ENCODE measurements around the gene ZBTB38. TPM values are rescaled to one million over a fixed set of nuclear protein-coding genes. Genes with fewer than 3 reads are reported as not detected.

Gene ZBTB38
- total RNA-seq, 1 donor from 2014 or later = 117 TPM

GRCh38 chr3:141412087-141412935, 44.0 kb downstream of the ZBTB38 start:
- no peak for DNase-seq (ENCODE audit: low spot score)
- peak; percentile 85 for ATAC-seq

GRCh38 chr3:141412936-141413354, 44.6 kb downstream of the ZBTB38 start:
- intact Hi-C loops (cut with DNase I) = no loop called here
- peak; percentile 91 for DNase-seq (ENCODE audit: low spot score)
- ATAC-seq = peak; percentile 93

More at GRCh38 chr3:141412087-141412935, 44.0 kb downstream of the ZBTB38 start:
- intact Hi-C loops (cut with DNase I) = no loop called here

- no peak for ATAC-seq
- intact Hi-C loops (cut with DNase I) = no loop called here
Observed at GRCh38 chr3:141413391-141413790, 45.1 kb downstream of the ZBTB38 start.

GRCh38 chr3:141413801-141414689, 45.7 kb downstream of the ZBTB38 start:
- intact Hi-C loops (cut with DNase I) = no loop called here
- ATAC-seq (no peak), DNase-seq (ENCODE audit: low spot score) (no peak)

More at GRCh38 chr3:141413391-141413790, 45.1 kb downstream of the ZBTB38 start:
- DNase-seq (ENCODE audit: low spot score) = no peak

- ATAC-seq (no peak), DNase-seq (ENCODE audit: low spot score) (no peak)
- intact Hi-C loops (cut with DNase I) = no loop called here
Observed at GRCh38 chr3:141414800-141415462, 46.6 kb downstream of the ZBTB38 start.

- intact Hi-C loops (cut with DNase I) = no loop called here
- ATAC-seq = no peak
Observed at GRCh38 chr3:141415953-141416352, 47.6 kb downstream of the ZBTB38 start.

More at GRCh38 chr3:141415953-141416352, 47.6 kb downstream of the ZBTB38 start:
- DNase-seq (ENCODE audit: low spot score) = no peak

Other genes starting within 250 kb of the ZBTB38 start
- gene PXYLP1, start 136.7 kb upstream of the ZBTB38 start, total RNA-seq = 13.5 TPM
- 49.3 TPM for gene RASA2, start 118.5 kb downstream of the ZBTB38 start, total RNA-seq